Measurements from ENCODE around the gene SEPTIN2.

DNA sequence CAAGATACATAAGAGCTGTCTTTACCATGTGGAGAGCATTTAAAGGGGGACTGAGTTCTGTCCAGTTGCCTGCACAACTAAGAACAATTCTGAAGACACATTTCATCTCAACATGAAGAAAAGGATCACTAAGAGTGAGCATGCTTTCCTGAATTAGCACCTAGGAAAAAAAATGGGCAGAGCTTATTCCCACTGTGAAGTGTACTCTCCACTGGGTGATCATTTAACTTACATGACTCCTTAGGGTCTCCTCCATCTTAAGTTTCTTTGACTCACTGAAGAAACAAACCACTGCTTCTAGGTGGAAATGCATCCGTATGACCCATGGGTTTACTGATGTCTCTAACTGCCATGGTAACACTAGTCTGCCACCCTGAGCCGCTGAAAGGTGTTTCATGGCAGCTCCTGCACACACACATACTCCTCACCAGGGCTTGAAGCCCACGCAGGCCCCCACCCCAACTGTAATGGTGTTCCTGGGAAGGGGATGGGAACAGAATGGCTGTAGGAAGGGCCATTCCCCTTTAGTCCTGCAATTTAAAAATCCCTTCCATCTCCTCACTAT lies 27.3 kb upstream of the SEPTIN2 start:
- TF ChIP-seq, protein P1, sequence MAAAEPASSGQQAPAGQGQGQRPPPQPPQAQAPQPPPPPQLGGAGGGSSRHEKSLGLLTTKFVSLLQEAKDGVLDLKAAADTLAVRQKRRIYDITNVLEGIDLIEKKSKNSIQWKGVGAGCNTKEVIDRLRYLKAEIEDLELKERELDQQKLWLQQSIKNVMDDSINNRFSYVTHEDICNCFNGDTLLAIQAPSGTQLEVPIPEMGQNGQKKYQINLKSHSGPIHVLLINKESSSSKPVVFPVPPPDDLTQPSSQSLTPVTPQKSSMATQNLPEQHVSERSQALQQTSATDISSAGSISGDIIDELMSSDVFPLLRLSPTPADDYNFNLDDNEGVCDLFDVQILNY (CRISPR knock-in tag; IDR thresholded peaks at IDR 0.05), result no peak
- TF ChIP-seq ZNF138 (CRISPR knock-in tag; conservative IDR thresholded peaks at IDR 0.05) (no peak), ESRRA (CRISPR knock-in tag; IDR thresholded peaks at IDR 0.05; ENCODE audit: borderline replicate concordance) (no peak), FOXP1 (CRISPR knock-in tag; IDR thresholded peaks at IDR 0.05; ENCODE audit: borderline replicate concordance) (no peak), SP1 (CRISPR knock-in tag; conservative IDR thresholded peaks at IDR 0.05) (no peak), CREM (CRISPR knock-in tag; IDR thresholded peaks at IDR 0.05) (no peak), CBFB (CRISPR knock-in tag; IDR thresholded peaks at IDR 0.05; ENCODE audit: low read depth) (no peak), ETV6 (CRISPR knock-in tag; IDR thresholded peaks at IDR 0.05) (no peak)
- TF ChIP-seq, protein P2, sequence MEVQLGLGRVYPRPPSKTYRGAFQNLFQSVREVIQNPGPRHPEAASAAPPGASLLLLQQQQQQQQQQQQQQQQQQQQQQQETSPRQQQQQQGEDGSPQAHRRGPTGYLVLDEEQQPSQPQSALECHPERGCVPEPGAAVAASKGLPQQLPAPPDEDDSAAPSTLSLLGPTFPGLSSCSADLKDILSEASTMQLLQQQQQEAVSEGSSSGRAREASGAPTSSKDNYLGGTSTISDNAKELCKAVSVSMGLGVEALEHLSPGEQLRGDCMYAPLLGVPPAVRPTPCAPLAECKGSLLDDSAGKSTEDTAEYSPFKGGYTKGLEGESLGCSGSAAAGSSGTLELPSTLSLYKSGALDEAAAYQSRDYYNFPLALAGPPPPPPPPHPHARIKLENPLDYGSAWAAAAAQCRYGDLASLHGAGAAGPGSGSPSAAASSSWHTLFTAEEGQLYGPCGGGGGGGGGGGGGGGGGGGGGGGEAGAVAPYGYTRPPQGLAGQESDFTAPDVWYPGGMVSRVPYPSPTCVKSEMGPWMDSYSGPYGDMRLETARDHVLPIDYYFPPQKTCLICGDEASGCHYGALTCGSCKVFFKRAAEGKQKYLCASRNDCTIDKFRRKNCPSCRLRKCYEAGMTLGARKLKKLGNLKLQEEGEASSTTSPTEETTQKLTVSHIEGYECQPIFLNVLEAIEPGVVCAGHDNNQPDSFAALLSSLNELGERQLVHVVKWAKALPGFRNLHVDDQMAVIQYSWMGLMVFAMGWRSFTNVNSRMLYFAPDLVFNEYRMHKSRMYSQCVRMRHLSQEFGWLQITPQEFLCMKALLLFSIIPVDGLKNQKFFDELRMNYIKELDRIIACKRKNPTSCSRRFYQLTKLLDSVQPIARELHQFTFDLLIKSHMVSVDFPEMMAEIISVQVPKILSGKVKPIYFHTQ (CRISPR knock-in tag; IDR thresholded peaks at IDR 0.05), result no peak
- TF ChIP-seq, protein P3, sequence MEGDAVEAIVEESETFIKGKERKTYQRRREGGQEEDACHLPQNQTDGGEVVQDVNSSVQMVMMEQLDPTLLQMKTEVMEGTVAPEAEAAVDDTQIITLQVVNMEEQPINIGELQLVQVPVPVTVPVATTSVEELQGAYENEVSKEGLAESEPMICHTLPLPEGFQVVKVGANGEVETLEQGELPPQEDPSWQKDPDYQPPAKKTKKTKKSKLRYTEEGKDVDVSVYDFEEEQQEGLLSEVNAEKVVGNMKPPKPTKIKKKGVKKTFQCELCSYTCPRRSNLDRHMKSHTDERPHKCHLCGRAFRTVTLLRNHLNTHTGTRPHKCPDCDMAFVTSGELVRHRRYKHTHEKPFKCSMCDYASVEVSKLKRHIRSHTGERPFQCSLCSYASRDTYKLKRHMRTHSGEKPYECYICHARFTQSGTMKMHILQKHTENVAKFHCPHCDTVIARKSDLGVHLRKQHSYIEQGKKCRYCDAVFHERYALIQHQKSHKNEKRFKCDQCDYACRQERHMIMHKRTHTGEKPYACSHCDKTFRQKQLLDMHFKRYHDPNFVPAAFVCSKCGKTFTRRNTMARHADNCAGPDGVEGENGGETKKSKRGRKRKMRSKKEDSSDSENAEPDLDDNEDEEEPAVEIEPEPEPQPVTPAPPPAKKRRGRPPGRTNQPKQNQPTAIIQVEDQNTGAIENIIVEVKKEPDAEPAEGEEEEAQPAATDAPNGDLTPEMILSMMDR (IDR thresholded peaks at IDR 0.05), result no peak
- TF ChIP-seq, protein P4, sequence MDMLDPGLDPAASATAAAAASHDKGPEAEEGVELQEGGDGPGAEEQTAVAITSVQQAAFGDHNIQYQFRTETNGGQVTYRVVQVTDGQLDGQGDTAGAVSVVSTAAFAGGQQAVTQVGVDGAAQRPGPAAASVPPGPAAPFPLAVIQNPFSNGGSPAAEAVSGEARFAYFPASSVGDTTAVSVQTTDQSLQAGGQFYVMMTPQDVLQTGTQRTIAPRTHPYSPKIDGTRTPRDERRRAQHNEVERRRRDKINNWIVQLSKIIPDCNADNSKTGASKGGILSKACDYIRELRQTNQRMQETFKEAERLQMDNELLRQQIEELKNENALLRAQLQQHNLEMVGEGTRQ (CRISPR knock-in tag; IDR thresholded peaks at IDR 0.05), result no peak
- TF ChIP-seq, protein P5, sequence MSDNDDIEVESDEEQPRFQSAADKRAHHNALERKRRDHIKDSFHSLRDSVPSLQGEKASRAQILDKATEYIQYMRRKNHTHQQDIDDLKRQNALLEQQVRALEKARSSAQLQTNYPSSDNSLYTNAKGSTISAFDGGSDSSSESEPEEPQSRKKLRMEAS (CRISPR knock-in tag; IDR thresholded peaks at IDR 0.05), result no peak
